Lung microvascular endothelial cell (primary cell): ENCODE results near the gene NCKAP5. TPM values are rescaled to one million over a fixed set of nuclear protein-coding genes. Genes with fewer than 3 reads are reported as not detected.

Experiments
- DNase-seq, 2 donors: peaks; one replicate each; pipeline versions ENCODE4 v3.0.0 to v3.0.0-alpha.2; 2010; ENCODE audit warnings: low read depth in 2 of 2
- total RNA-seq: library from RNA; depleted of rRNA; stranded (reverse); fragments of >200 nt; gene quantifications from 2 replicates; pipeline ENCODE4 v1.2.1, GENCODE V29; 2014

NCKAP5 gene
- total RNA-seq, 1 donor from 2014 or later: under 0.01 TPM

GRCh38 chr2:133461484-133461883 lies 106.8 kb downstream of the NCKAP5 start:
- DNase-seq: no peak

DNA sequence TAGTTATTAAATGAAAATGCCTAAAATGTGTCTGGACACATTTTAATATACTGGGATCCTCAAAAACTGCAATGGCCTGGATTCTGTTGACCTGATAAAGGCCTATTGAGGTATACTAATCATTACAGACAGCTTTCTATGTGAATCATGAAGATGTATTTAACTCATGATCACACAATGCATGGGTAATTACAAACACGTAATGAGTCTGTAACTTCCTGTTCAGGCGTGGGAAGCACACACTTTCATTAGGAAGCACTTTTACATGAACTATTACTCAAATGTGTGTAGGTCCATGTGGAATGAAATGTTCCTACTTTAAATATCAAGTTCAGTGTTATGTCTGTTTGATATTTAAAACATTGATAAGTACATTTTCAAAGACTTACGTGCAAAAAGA lies 108.7 kb downstream of the NCKAP5 start:
- peak in 1 of 2 donors; percentile 48 for DNase-seq

- DNase-seq: peak; percentile 7 to 22
These were observed 110.0 kb downstream of the NCKAP5 start for GRCh38 chr2:133458280-133458679.

- no peak for DNase-seq
These were observed 110.4 kb downstream of the NCKAP5 start for GRCh38 chr2:133457861-133458260.

DNA sequence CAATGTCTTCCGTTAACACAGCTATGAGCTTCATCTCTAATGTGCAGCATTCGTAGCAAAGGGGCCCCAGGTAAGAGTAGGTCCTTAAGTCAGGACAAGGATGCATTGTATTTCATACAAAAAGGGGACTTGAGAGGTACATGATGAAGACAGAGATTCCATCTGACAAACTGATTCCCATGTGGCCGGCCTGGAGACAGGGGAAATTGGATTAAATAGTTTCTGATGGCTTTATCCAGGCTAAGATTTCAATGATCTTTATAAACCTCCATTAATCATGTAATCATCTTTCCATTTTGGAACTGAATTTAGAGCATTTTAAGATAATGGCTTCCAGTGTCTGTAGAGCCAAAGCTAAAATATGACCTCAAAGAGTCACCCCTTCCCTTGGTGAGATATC lies 111.3 kb downstream of the NCKAP5 start:
- DNase-seq: no peak

GRCh38 chr2:133456156-133456555 lies 112.1 kb downstream of the NCKAP5 start:
- no peak for DNase-seq

- no peak for DNase-seq
These were observed 115.2 kb downstream of the NCKAP5 start for GRCh38 chr2:133453032-133453431.

GRCh38 chr2:133452583-133452982 lies 115.7 kb downstream of the NCKAP5 start:
- no peak for DNase-seq

DNA sequence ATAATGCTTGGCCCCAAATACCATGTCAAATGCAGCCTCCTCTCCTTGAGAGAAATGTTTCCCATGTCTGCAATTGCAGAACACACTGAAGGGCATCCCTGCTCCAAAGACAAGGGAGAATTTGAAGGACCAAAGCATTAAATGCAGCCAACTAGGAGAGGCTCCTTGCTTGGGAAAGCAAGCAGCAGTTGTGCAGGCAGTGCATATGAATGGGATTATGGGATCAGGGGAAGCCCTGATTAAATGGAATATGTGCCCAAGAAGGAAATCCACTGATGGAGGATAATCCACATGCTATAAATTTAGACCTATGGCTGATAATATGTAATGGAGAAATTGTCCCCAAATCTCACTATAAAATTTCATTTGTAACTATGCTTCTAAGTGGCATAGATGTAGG lies 116.1 kb downstream of the NCKAP5 start:
- no peak for DNase-seq

DNA sequence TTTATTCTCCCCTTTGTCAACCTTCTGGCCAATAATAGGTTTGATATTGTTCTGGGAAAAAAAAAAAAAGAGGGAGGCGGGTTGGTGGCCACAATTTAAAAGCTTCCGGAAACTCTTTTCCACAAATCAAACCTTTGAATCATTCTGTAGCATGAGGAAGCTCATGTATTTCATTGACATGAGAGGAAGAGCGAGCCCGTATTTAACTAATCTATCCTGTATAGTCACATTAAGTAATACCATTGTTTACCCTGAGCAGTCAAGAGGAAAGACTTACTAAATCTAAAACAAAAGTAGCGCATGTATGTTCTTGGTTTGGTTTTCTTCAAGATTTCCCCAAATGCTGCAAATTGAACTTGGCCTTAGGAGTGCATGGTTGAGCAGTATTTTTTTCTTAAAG lies 120.1 kb downstream of the NCKAP5 start:
- DNase-seq: peak in 1 of 2 donors; percentile 11

- no peak for DNase-seq
These were observed 121.0 kb downstream of the NCKAP5 start for GRCh38 chr2:133447303-133447702.

DNA sequence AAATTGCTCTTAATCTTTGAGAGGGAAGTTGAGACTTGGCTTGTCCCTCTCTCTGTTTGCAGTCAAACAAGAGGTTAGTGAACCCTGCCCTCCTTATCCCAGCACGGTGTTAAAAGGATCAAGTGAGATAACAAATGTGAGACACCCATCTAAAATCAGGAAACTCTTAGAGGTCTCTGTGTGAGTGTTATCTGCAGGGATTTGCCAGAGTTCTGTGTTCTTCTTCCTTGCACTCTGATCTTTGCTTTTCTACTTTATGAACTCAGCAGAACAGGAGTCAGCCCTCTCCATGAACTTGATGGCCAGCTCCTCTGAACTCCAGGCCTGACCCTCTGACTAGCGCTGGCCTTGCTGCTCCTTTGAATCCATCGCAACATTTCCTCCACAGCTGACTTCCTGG lies 123.8 kb downstream of the NCKAP5 start:
- no peak for DNase-seq

- DNase-seq: no peak
These were observed 125.9 kb downstream of the NCKAP5 start for GRCh38 chr2:133442393-133442792.

GRCh38 chr2:133439565-133439920 lies 128.7 kb downstream of the NCKAP5 start:
- DNase-seq: no peak

GRCh38 chr2:133438848-133439564 lies 129.3 kb downstream of the NCKAP5 start:
- DNase-seq: no peak

- no peak for DNase-seq
These were observed 130.2 kb downstream of the NCKAP5 start for GRCh38 chr2:133438026-133438425.

DNA sequence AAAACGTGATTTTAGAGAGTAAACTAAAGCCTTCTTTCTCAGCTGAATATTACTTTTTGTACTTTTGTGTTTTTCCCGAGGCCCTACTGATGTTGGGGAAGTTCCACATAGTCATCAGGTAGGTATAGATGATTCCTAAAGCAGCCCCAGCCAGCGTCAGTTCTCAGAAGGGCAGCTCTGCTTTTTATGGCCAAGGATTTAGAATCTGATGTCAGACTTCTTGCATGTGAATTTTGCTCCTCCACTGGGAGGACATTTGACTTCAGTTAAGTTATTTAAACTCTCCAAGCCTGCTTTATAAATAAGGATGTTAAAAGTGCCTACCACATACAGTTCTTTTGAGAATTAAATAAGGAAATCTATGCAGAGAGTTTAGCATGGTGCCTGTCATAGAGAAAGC lies 130.8 kb downstream of the NCKAP5 start:
- no peak for DNase-seq

- DNase-seq: peak; percentile 51 to 52
These were observed 133.1 kb downstream of the NCKAP5 start for GRCh38 chr2:133434959-133435668.

GRCh38 chr2:133433455-133434451 lies 134.5 kb downstream of the NCKAP5 start:
- DNase-seq: no peak

- DNase-seq: no peak
These were observed 135.5 kb downstream of the NCKAP5 start for GRCh38 chr2:133432778-133433177.

DNA sequence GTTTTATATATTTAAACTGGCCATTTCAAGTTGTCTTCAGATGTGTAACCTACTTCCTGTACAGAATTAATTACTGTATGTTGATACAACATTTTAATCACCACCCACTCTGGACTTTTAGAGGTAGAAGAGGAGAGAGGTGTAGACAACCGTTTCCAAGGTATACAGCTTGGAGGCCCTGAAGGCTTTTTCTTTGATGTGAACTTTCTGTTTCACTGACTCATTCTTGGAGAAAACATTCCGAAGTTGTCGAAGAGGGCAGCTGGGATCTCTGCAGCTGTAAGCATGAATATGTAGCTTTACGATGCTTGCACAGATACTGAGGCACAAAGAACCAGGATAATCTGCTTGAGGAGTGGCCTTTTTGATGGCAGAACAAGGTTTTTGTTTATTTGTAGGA lies 137.0 kb downstream of the NCKAP5 start:
- DNase-seq: no peak

- no peak for DNase-seq
These were observed 141.5 kb downstream of the NCKAP5 start for GRCh38 chr2:133426791-133427190.
